Measurements from ENCODE around the gene SNAP47.

The SNAP47 gene

GRCh38 chr1:227762231-227762911 lies 27.1 kb downstream of the SNAP47 start:
- Histone ChIP-seq H3K9ac (ENCODE audit: low read length) (no peak overlapping the region), H3K9me3 (ENCODE audit: low read length) (no peaks in the 10 kb centered on the region), H3K4me3 (ENCODE audit: low read depth, low read length, poor library complexity, severe bottlenecking) (no peak overlapping the region), H3K36me3 (ENCODE audit: insufficient read depth, low read length) (peaks cover 47% of the 10 kb centered on the region), H3K4me2 (ENCODE audit: low read length) (no peak overlapping the region), H3K79me2 (ENCODE audit: insufficient read depth, low read length) (no peaks in the 10 kb centered on the region), H3K27me3 (ENCODE audit: insufficient read depth, low read length) (no peaks in the 10 kb centered on the region), H3K4me1 (ENCODE audit: insufficient read depth, low read length, severe bottlenecking) (peaks cover 4% of the 10 kb centered on the region), H3K27ac (ENCODE audit: low read depth, low read length, poor library complexity, severe bottlenecking) (no peak overlapping the region), H3F3A (ENCODE audit: insufficient read depth, low read length) (no peaks in the 10 kb centered on the region), H4K20me1 (ENCODE audit: insufficient read depth, low read length) (no peaks in the 10 kb centered on the region), H3K9me2 (ENCODE audit: low read depth, low read length) (no peaks in the 10 kb centered on the region), H2AFZ (ENCODE audit: low read length) (no peak overlapping the region)
- TF ChIP-seq EZH2 (IDR thresholded peaks at IDR 0.05; ENCODE audit: borderline replicate concordance, low read length) (no peak), CTCF (IDR thresholded peaks at IDR 0.05; ENCODE audit: low read length) (peak; percentile 96)

GRCh38 chr1:227763246-227764018 lies 28.2 kb downstream of the SNAP47 start:
- Histone ChIP-seq H3K27ac (ENCODE audit: low read depth, low read length, poor library complexity, severe bottlenecking) (no peak overlapping the region), H3K79me2 (ENCODE audit: insufficient read depth, low read length) (no peaks in the 10 kb centered on the region), H3K36me3 (ENCODE audit: insufficient read depth, low read length) (peaks cover 48% of the 10 kb centered on the region), H3K4me1 (ENCODE audit: insufficient read depth, low read length, severe bottlenecking) (peaks cover 4% of the 10 kb centered on the region), H4K20me1 (ENCODE audit: insufficient read depth, low read length) (no peaks in the 10 kb centered on the region), H3K9me2 (ENCODE audit: low read depth, low read length) (no peaks in the 10 kb centered on the region), H3K27me3 (ENCODE audit: insufficient read depth, low read length) (no peaks in the 10 kb centered on the region), H3K4me2 (ENCODE audit: low read length) (no peak overlapping the region), H3K4me3 (ENCODE audit: low read depth, low read length, poor library complexity, severe bottlenecking) (no peak overlapping the region), H3F3A (ENCODE audit: insufficient read depth, low read length) (no peaks in the 10 kb centered on the region), H3K9me3 (ENCODE audit: low read length) (no peaks in the 10 kb centered on the region), H2AFZ (ENCODE audit: low read length) (no peak overlapping the region), H3K9ac (ENCODE audit: low read length) (no peak overlapping the region)
- TF ChIP-seq EZH2 (IDR thresholded peaks at IDR 0.05; ENCODE audit: borderline replicate concordance, low read length): no peak
- TF ChIP-seq CTCF (IDR thresholded peaks at IDR 0.05; ENCODE audit: low read length): no peak

- Histone ChIP-seq H4K20me1 (ENCODE audit: insufficient read depth, low read length) (no peaks in the 10 kb centered on the region), H3K9me2 (ENCODE audit: low read depth, low read length) (no peaks in the 10 kb centered on the region), H3K4me2 (ENCODE audit: low read length) (no peak overlapping the region), H3K27ac (ENCODE audit: low read depth, low read length, poor library complexity, severe bottlenecking) (no peak overlapping the region), H3K9ac (ENCODE audit: low read length) (no peak overlapping the region), H3K27me3 (ENCODE audit: insufficient read depth, low read length) (no peaks in the 10 kb centered on the region), H2AFZ (ENCODE audit: low read length) (no peak overlapping the region), H3F3A (ENCODE audit: insufficient read depth, low read length) (no peaks in the 10 kb centered on the region), H3K9me3 (ENCODE audit: low read length) (no peaks in the 10 kb centered on the region), H3K4me1 (ENCODE audit: insufficient read depth, low read length, severe bottlenecking) (peaks cover 4% of the 10 kb centered on the region), H3K4me3 (ENCODE audit: low read depth, low read length, poor library complexity, severe bottlenecking) (no peak overlapping the region), H3K36me3 (ENCODE audit: insufficient read depth, low read length) (peaks cover 49% of the 10 kb centered on the region), H3K79me2 (ENCODE audit: insufficient read depth, low read length) (no peaks in the 10 kb centered on the region)
- TF ChIP-seq EZH2 (IDR thresholded peaks at IDR 0.05; ENCODE audit: borderline replicate concordance, low read length): no peak
- TF ChIP-seq CTCF (IDR thresholded peaks at IDR 0.05; ENCODE audit: low read length): no peak
These were observed 28.8 kb downstream of the SNAP47 start for GRCh38 chr1:227764019-227764391.

Data from OCI-LY1 (cell line).